OCI-LY1 (cell line): ENCODE results near the gene CD33.

Experiments used
- H2AFZ ChIP-seq: fragments of 200-600 bp; sonication (generic), shearing (Covaris generic); 2 replicates; pipeline ENCODE4 v1.6.0; 2014; ENCODE audit warnings: antibody characterized with exemption, mild to moderate bottlenecking, low read length
- H3F3A ChIP-seq: fragments of 200-600 bp; sonication (generic), shearing (Covaris generic); 2 replicates; pipeline ENCODE4 v1.6.0; 2014; ENCODE audit warnings: mild to moderate bottlenecking, antibody characterized with exemption, low read length, moderate library complexity; ENCODE audit not compliant: insufficient read depth
- H3K27ac ChIP-seq: fragments of 200-600 bp; sonication (generic); 2 replicates; pipeline ENCODE4 v1.5.1; 2014; ENCODE audit warnings: low read length, mixed run types, mild to moderate bottlenecking, low read depth; ENCODE audit not compliant: poor library complexity, severe bottlenecking
- H3K27me3 ChIP-seq: fragments of 200-600 bp; sonication (generic); 2 replicates; pipeline ENCODE4 v1.6.0; 2014; ENCODE audit warnings: antibody characterized with exemption, mild to moderate bottlenecking, low read length, moderate library complexity; ENCODE audit not compliant: insufficient read depth
- H3K36me3 ChIP-seq: fragments of 200-600 bp; sonication (generic); 2 replicates; pipeline ENCODE4 v1.6.1; 2014; ENCODE audit warnings: mild to moderate bottlenecking, antibody characterized with exemption, low read length, moderate library complexity, mixed read lengths; ENCODE audit not compliant: insufficient read depth
- H3K4me1 ChIP-seq: fragments of 200-600 bp; sonication (generic); 2 replicates; pipeline ENCODE4 v1.5.1; 2014; ENCODE audit warnings: mild to moderate bottlenecking, low read length, moderate library complexity; ENCODE audit not compliant: insufficient read depth, severe bottlenecking
- H3K4me2 ChIP-seq: fragments of 200-600 bp; sonication (generic), shearing (Covaris generic); 2 replicates; pipeline ENCODE4 v1.6.1; 2014; ENCODE audit warnings: low read length
- H3K4me3 ChIP-seq: fragments of 200-600 bp; sonication (generic); 2 replicates; pipeline ENCODE4 v1.5.1; 2014; ENCODE audit warnings: low read length, low read depth, mild to moderate bottlenecking, mixed read lengths; ENCODE audit not compliant: poor library complexity, severe bottlenecking
- H3K79me2 ChIP-seq: fragments of 200-600 bp; shearing (Covaris generic); 2 replicates; pipeline ENCODE4 v1.6.1; 2016; ENCODE audit warnings: mixed run types, low read length, mixed read lengths; ENCODE audit not compliant: insufficient read depth
- H3K9ac ChIP-seq: fragments of 200-600 bp; sonication (generic), shearing (Covaris generic); 2 replicates; pipeline ENCODE4 v1.6.1; 2014; ENCODE audit warnings: mild to moderate bottlenecking, low read length, mixed read lengths
- H3K9me2 ChIP-seq: fragments of 200-600 bp; sonication (generic), shearing (Covaris generic); 2 replicates; pipeline ENCODE4 v1.6.1; 2014; ENCODE audit warnings: low read depth, mild to moderate bottlenecking, low read length, mixed read lengths
- H3K9me3 ChIP-seq: fragments of 200-600 bp; shearing (Covaris generic); 2 replicates; pipeline ENCODE4 v1.6.1; 2014; ENCODE audit warnings: low read length, mixed read lengths
- H4K20me1 ChIP-seq: fragments of 200-600 bp; sonication (generic), shearing (Covaris generic); 2 replicates; pipeline ENCODE4 v1.6.0; 2016; ENCODE audit warnings: mild to moderate bottlenecking, low read length; ENCODE audit not compliant: insufficient read depth
- CTCF ChIP-seq: fragments of 200-600 bp; sonication (generic), shearing (Covaris generic); IDR thresholded peaks from 2 replicates; pipeline ENCODE4 v1.5.1; 2017; ENCODE audit warnings: mild to moderate bottlenecking, antibody characterized with exemption, low read length, moderate library complexity, mixed read lengths
- EZH2 ChIP-seq: fragments of 200-600 bp; sonication (generic), shearing (Covaris generic); IDR thresholded peaks from 2 replicates; pipeline ENCODE4 v1.8.0; 2017; ENCODE audit warnings: borderline replicate concordance, mixed run types, mild to moderate bottlenecking, antibody characterized with exemption, low read length, moderate library complexity, mixed read lengths

Gene CD33

DNA sequence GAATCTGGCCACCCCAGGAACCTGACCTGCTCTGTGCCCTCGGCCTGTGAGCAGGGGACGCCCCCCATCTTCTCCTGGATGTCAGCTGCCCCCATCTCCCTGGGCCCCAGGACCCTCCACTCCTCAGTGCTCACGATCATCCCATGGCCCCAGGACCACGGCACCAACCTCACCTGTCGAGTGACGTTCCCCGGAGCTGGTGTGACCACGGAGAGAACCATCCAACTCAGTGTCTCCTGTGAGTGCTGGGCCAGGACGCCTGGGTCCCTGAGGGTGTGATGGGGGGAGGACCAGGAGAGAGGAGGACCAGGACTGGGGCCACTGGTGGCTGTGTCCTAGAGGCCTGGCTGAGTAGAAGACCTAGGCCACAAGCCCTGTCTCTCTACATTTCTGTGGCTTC is 13.0 kb upstream of the CD33 start:
- H3K9ac ChIP-seq: no peak overlapping the region
- no peak overlapping the region for H3K27ac ChIP-seq
- H3K9me3 ChIP-seq: no peaks in the 10 kb centered on the region
- no peak overlapping the region for H3K4me3 ChIP-seq
- H3K36me3 ChIP-seq: no peaks in the 10 kb centered on the region
- no peaks in the 10 kb centered on the region for H3F3A ChIP-seq
- no peaks in the 10 kb centered on the region for H3K4me1 ChIP-seq
- no peaks in the 10 kb centered on the region for H3K9me2 ChIP-seq
- no peaks in the 10 kb centered on the region for H3K79me2 ChIP-seq
- no peaks in the 10 kb centered on the region for H4K20me1 ChIP-seq
- H3K27me3 ChIP-seq: no peaks in the 10 kb centered on the region; the same call in 1 of the 2 replicates
- TF ChIP-seq EZH2 (no peak), CTCF (no peak)
- H2AFZ ChIP-seq: no peak overlapping the region
- no peak overlapping the region for H3K4me2 ChIP-seq

GRCh38 chr19:51219307-51219706 is 5.6 kb upstream of the CD33 start:
- TF ChIP-seq EZH2: no peak
- TF ChIP-seq CTCF: no peak
- H3K36me3 ChIP-seq: no peaks in the 10 kb centered on the region
- no peak overlapping the region for H3K27ac ChIP-seq
- no peak overlapping the region for H3K4me2 ChIP-seq
- no peak overlapping the region for H3K4me3 ChIP-seq
- H3K9me3 ChIP-seq: no peaks in the 10 kb centered on the region
- no peaks in the 10 kb centered on the region for H3K79me2 ChIP-seq
- no peaks in the 10 kb centered on the region; the same call in 1 of the 2 replicates for H3F3A ChIP-seq
- no peak overlapping the region for H2AFZ ChIP-seq
- H3K9me2 ChIP-seq: no peaks in the 10 kb centered on the region
- H3K9ac ChIP-seq: no peak overlapping the region
- no peaks in the 10 kb centered on the region for H3K4me1 ChIP-seq
- no peaks in the 10 kb centered on the region for H4K20me1 ChIP-seq
- no peaks in the 10 kb centered on the region; the same call in 1 of the 2 replicates for H3K27me3 ChIP-seq

GRCh38 chr19:51219971-51220370 is 4.9 kb upstream of the CD33 start:
- Histone ChIP-seq H3K79me2 (no peaks in the 10 kb centered on the region), H3K9ac (no peak overlapping the region), H3K27me3 (no peaks in the 10 kb centered on the region), H3K9me3 (no peaks in the 10 kb centered on the region), H3K4me2 (no peak overlapping the region), H3F3A (no peaks in the 10 kb centered on the region; the same call in 1 of the 2 replicates), H3K9me2 (no peaks in the 10 kb centered on the region), H3K27ac (no peak overlapping the region), H3K36me3 (no peaks in the 10 kb centered on the region), H3K4me3 (no peak overlapping the region), H2AFZ (no peak overlapping the region), H4K20me1 (no peaks in the 10 kb centered on the region), H3K4me1 (no peaks in the 10 kb centered on the region)
- TF ChIP-seq CTCF: no peak
- TF ChIP-seq EZH2: no peak
